ENCODE results near the gene HIVEP3.

- no peak for TF ChIP-seq CTCF (IDR thresholded peaks at IDR 0.05)
- no peak for TF ChIP-seq REST (IDR thresholded peaks at IDR 0.05; ENCODE audit: insufficient read depth in 1 of 2, low read depth in 2 of 2, low read length in 1 of 2)
- TF ChIP-seq POLR2AphosphoS5 (IDR thresholded peaks at IDR 0.05; ENCODE audit: low read depth, low read length) = no peak
- TF ChIP-seq TCF7L2 (IDR thresholded peaks at IDR 0.05; ENCODE audit: low read depth, low read length) = no peak
These were observed 395.7 kb downstream of the HIVEP3 start for GRCh38 chr1:41523071-41523470.

All from Panc1 (cell line).